ENCODE data around the gene C11orf68. TPM values are rescaled to one million over a fixed set of nuclear protein-coding genes. Genes with fewer than 3 reads are reported as not detected.

The C11orf68 gene
- total RNA-seq, 4 donors from 2014 or later = 19.4 to 38.4 (median 33.3) TPM

DNA sequence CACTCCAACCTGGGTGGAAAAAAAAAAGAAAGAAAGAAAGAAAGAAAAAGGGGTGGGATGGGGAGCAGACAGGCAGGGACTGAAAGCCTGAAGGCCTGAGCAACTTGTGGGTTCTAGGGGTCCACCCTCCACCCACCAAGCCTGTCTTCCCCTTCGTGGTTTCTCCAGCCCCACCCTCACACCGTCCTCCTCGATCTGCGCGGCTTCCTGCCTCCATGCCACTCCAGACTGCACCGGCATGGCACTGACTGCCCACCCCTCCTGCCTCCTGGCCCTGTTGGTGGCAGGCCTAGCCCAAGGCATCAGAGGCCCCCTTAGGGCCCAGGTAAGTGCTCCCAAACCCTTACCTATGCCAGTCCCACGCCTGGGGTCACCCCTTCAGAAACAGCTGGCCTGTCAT, 39.2 kb downstream of the C11orf68 start, which contains the start of gene CTSW:
TSS of gene CTSW (plus strand) at position 221 of the 400 bp plus-strand sequence. CDS start at position 239, 18 bp downstream.
- H3K27ac ChIP-seq = no peak within 1 kb of the TSS
- WGBS, 2 donors (ENCODE audit: low coverage in 1 of 2) = 37% methylated on average over 3 of the region's 7 CpGs; no CpG with 5 or more reads in 1 of the 2 donors
- TF ChIP-seq CTCF (IDR thresholded peaks at IDR 0.05) (no peak), POLR2A (IDR thresholded peaks at IDR 0.05) (no peak), POLR2AphosphoS5 (IDR thresholded peaks at IDR 0.05) (no peak), EP300 (IDR thresholded peaks at IDR 0.05) (no peak)
- H3K4me1 ChIP-seq = peaks cover 0 to 5% (median 4%) of the 10 kb centered on the region in 3 donors
- no peak for ATAC-seq
- H3K27me3 ChIP-seq = no peaks in the 10 kb centered on the region
- no peak within 1 kb of the TSS for H3K4me3 ChIP-seq
- peaks cover 0 to 28% of the 10 kb centered on the region in 2 donors for H3K36me3 ChIP-seq
- no peaks in the 10 kb centered on the region for H3K9me3 ChIP-seq

GRCh38 chr11:65873318-65874156, 45.3 kb downstream of the C11orf68 start:
- Histone ChIP-seq H3K27ac (peak overlapping the region; percentile 93 to 98 (median 94)), H3K4me3 (peak overlapping the region; percentile 69 to 87), H3K36me3 (peaks cover 0 to 24% of the 10 kb centered on the region in 2 donors), H3K4me1 (peaks cover 0 to 45% (median 17%) of the 10 kb centered on the region in 3 donors), H3K9me3 (no peaks in the 10 kb centered on the region), H3K27me3 (no peaks in the 10 kb centered on the region)
- peak; percentile 91 for ATAC-seq
- WGBS, 2 donors (ENCODE audit: low coverage in 1 of 2) = 0% methylated on average over 1 to 11 of the region's 54 CpGs
- TF ChIP-seq EP300 (IDR thresholded peaks at IDR 0.05) (no peak), POLR2AphosphoS5 (IDR thresholded peaks at IDR 0.05) (peak; percentile 92), CTCF (IDR thresholded peaks at IDR 0.05) (no peak), POLR2A (IDR thresholded peaks at IDR 0.05) (peak; percentile 62 to 66)

DNA sequence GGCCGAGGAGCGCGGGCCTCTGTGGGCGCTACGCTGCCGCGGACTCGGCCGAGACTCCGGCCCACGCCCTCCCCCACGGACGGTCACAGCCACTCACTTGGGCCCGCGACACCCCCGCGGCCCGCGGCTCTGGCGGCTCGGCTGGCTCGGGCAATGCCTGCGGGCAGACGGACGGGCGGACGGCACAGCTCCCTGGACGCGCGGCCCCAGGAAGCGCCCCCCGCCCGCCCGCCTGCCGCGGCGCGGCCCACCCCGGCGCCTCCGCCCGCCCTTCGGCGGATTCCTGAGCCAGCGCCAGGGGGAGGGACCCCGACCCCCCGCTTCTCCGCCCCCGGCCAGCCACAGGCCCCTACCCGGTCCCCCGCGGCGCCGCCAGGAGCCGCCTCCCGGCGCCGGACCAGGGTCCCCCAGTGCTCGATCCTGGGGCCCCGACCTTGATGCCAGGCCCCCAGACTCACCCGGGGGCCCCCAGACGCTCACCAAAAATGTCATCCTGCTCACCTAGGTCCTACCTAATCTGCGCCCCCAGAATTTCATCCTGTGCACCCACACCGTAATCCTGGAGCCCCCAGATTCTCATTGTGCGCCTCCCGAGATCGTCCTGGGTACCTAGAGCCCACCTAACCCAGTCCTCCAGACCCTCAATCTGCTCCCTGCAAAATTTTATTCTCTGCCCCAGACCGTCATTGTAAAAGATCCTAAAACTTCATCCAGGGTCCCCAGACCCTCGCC, 46.1 kb downstream of the C11orf68 start, which contains the start of gene EFEMP2:
TSS of gene EFEMP2 (minus strand) at position 215 of the 732 bp plus-strand sequence. CDS start 446 bp downstream, outside the sequence.
- no peaks in the 10 kb centered on the region for H3K27me3 ChIP-seq
- H3K36me3 ChIP-seq = peaks cover 0 to 31% of the 10 kb centered on the region in 2 donors
- H3K4me3 ChIP-seq = peak within 1 kb of the TSS; percentile 69 to 87
- H3K9me3 ChIP-seq = no peaks in the 10 kb centered on the region
- H3K4me1 ChIP-seq = peaks cover 0 to 53% (median 17%) of the 10 kb centered on the region in 3 donors
- H3K27ac ChIP-seq = peak within 1 kb of the TSS; percentile 93 to 98 (median 94)
- peak in 1 of 2 donors; percentile 43 for TF ChIP-seq POLR2A (IDR thresholded peaks at IDR 0.05)
- no peak for TF ChIP-seq CTCF (IDR thresholded peaks at IDR 0.05)
- TF ChIP-seq POLR2AphosphoS5 (IDR thresholded peaks at IDR 0.05) = no peak
- TF ChIP-seq EP300 (IDR thresholded peaks at IDR 0.05) = no peak
- ATAC-seq = peak; percentile 35
- 0 to 4% methylated on average over 5 to 6 of the region's 69 CpGs for WGBS, 2 donors (ENCODE audit: low coverage in 1 of 2)

DNA sequence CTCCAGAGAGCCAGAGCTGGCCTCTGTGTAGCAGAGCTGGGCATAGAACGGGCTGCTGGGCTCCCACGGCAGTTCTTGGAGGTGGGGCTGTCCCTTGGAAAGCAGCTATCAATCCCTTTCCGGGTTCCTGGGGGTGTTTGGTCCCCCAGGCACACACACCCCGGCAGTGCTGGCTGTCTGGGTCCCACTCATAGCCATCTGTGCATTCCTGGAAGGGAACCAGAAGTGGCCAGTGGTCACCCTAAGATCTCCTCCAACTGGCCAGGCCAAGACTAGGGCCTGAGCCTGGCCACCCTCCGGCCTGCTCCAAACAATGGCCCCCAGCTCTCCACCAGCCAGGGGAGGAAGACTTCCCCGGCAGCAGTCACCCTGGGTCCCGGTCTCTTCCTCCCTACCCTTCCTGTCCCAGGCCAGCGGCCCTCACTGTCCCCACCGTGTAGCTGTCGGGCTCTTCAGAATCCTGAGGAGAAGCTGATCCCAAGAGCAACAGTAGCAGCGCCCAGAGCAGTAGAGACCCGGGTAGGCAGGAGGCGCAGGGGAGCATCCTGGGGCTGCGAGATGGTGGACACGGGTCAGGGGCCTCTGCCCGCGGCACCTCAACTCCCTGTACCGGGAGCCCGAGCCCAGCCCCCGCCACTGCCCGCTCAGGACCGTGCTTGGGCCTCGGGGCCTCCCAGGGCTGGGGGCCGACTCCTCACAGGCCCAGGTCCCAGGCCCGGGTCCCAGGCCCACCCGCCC, 46.9 kb downstream of the C11orf68 start:
- H3K4me1 ChIP-seq = peaks cover 0 to 61% (median 17%) of the 10 kb centered on the region in 3 donors
- H3K36me3 ChIP-seq = peaks cover 0 to 39% of the 10 kb centered on the region in 2 donors
- H3K9me3 ChIP-seq = no peaks in the 10 kb centered on the region
- WGBS, 2 donors (ENCODE audit: low coverage in 1 of 2) = no CpG with 5 or more reads among the region's 26 CpGs
- peak; percentile 11 for ATAC-seq
- peak overlapping the region; percentile 93 to 98 (median 94) for H3K27ac ChIP-seq
- H3K27me3 ChIP-seq = no peaks in the 10 kb centered on the region
- peak overlapping the region; percentile 69 to 87 for H3K4me3 ChIP-seq
- peak in 1 of 4 experiments; percentile 32 for TF ChIP-seq CTCF (IDR thresholded peaks at IDR 0.05)
- TF ChIP-seq POLR2AphosphoS5 (IDR thresholded peaks at IDR 0.05) = no peak
